A549 (cell line): ENCODE measurements around the gene RECK.

ENCODE experiments used
- BCL3 ChIP-seq: fragments of >200 bp; sonication (Bioruptor Twin); formaldehyde crosslinking; IDR thresholded peaks from 3 replicates; pipeline ENCODE4 v1.6.1; 2016
- BHLHE40 ChIP-seq: IDR thresholded peaks from 2 replicates; pipeline ENCODE4 v1.6.1; 2012; ENCODE audit warnings: low read depth, low read length, inconsistent platforms
- CTCF ChIP-seq: fragments of >200 bp; sonication (Bioruptor Twin); formaldehyde crosslinking; IDR thresholded peaks from 3 replicates; pipeline ENCODE4 v1.5.1; 2016
- FOSL2 ChIP-seq, 2 experiments: fragments of 450-650 bp in 1 of 2; fragments of >200 bp in 1 of 2; sonication (Bioruptor Twin) in 1 of 2; formaldehyde crosslinking; IDR thresholded peaks; 2 replicates each; pipeline versions ENCODE4 v1.5.0 to v1.6.1; 2016 to 2020; ENCODE audit warnings: mild to moderate bottlenecking in 1 of 2, moderate library complexity in 1 of 2
- MAZ ChIP-seq: fragments of 150-350 bp; IDR thresholded peaks from 2 replicates; pipeline ENCODE4 v1.6.1; 2014; ENCODE audit warnings: antibody characterized with exemption, low read depth, low read length, borderline replicate concordance
- MYC ChIP-seq: IDR thresholded peaks from 2 replicates; pipeline ENCODE4 v1.6.1; 2012; ENCODE audit warnings: mild to moderate bottlenecking, inconsistent platforms, low read length, improper control_type of control experiment, borderline replicate concordance
- POLR2A ChIP-seq: IDR thresholded peaks from 2 replicates; pipeline ENCODE4 v1.6.1; 2012; ENCODE audit warnings: mild to moderate bottlenecking, low read length
- RAD21 ChIP-seq, 2 experiments: fragments of >200 bp in 1 of 2; sonication (Bioruptor Twin) in 1 of 2; formaldehyde crosslinking in 1 of 2; IDR thresholded peaks in 1 of 2; conservative IDR thresholded peaks in 1 of 2; 2 replicates in 1 of 2; 3 replicates in 1 of 2; pipeline ENCODE4 v1.6.1; 2012 to 2018; ENCODE audit warnings: inconsistent platforms in 1 of 2
- RCOR1 ChIP-seq: fragments of 150-350 bp; IDR thresholded peaks from 2 replicates; pipeline ENCODE4 v1.6.1; 2014; ENCODE audit warnings: antibody characterized with exemption, low read length, low read depth
- RFX5 ChIP-seq: fragments of 450-650 bp; IDR thresholded peaks from 2 replicates; pipeline ENCODE4 v1.7.1; 2014; ENCODE audit warnings: antibody characterized with exemption, mild to moderate bottlenecking, moderate library complexity
- ZC3H11A ChIP-seq: fragments of 450-650 bp; IDR thresholded peaks from 2 replicates; pipeline ENCODE4 v1.6.1; 2014; ENCODE audit warnings: antibody characterized with exemption, mild to moderate bottlenecking
- ZNF302 ChIP-seq: fragments of 250-450 bp; sonication (Bioruptor Pico); IDR thresholded peaks from 2 replicates; pipeline ENCODE4 v1.9.0; 2021; ENCODE audit warnings: inconsistent platforms, mild to moderate bottlenecking, moderate library complexity
- TF ChIP-seq, protein P1 (sequence below): fragments of 150-350 bp; IDR thresholded peaks from 2 replicates; pipeline ENCODE4 v1.6.1; 2014; ENCODE audit warnings: low read depth, mild to moderate bottlenecking, low read length
- TF ChIP-seq, protein P2 (sequence below): IDR thresholded peaks from 2 replicates; pipeline ENCODE4 v1.6.1; 2012; ENCODE audit warnings: low read depth, borderline replicate concordance

GRCh38 chr9:36147441-36148175 is 110.9 kb downstream of the RECK start:
- no peak for TF ChIP-seq CTCF
- no peak for TF ChIP-seq RFX5
- TF ChIP-seq BCL3, result no peak
- TF ChIP-seq POLR2A, result no peak
- no peak for TF ChIP-seq ZC3H11A
- TF ChIP-seq ZNF302 (CRISPR knock-in tag), result no peak
- no peak for TF ChIP-seq MAZ
- TF ChIP-seq BHLHE40, result no peak
- no peak for TF ChIP-seq MYC
- TF ChIP-seq RAD21 (conservative IDR thresholded peaks at IDR 0.05 in 1 of 2, IDR thresholded peaks at IDR 0.05 in 1 of 2), result no peak
- TF ChIP-seq, protein P1, sequence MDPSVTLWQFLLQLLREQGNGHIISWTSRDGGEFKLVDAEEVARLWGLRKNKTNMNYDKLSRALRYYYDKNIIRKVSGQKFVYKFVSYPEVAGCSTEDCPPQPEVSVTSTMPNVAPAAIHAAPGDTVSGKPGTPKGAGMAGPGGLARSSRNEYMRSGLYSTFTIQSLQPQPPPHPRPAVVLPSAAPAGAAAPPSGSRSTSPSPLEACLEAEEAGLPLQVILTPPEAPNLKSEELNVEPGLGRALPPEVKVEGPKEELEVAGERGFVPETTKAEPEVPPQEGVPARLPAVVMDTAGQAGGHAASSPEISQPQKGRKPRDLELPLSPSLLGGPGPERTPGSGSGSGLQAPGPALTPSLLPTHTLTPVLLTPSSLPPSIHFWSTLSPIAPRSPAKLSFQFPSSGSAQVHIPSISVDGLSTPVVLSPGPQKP, result no peak
- TF ChIP-seq, protein P2, sequence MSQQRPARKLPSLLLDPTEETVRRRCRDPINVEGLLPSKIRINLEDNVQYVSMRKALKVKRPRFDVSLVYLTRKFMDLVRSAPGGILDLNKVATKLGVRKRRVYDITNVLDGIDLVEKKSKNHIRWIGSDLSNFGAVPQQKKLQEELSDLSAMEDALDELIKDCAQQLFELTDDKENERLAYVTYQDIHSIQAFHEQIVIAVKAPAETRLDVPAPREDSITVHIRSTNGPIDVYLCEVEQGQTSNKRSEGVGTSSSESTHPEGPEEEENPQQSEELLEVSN, result no peak
- no peak for TF ChIP-seq RCOR1
- no peak for TF ChIP-seq FOSL2 (IDR thresholded peaks at IDR 0.05)
- TF ChIP-seq FOSL2 (CRISPR knock-in tag; IDR thresholded peaks at IDR 0.05), result no peak
